GM12865 (cell line): ENCODE measurements around the gene VSTM5.
"Not testable (repeated sequence)": the region's sequence is repeated elsewhere in the genome, so short reads cannot be mapped to it uniquely, and the experiment has no call there.

ENCODE experiments used
- DNase-seq: peaks from one replicate; pipeline ENCODE4 v3.0.0; 2010; ENCODE audit warnings: low read depth
- H3K4me3 ChIP-seq: 2 replicates; pipeline ENCODE4 v1.5.1; 2011; ENCODE audit warnings: mild to moderate bottlenecking, low read depth, low read length, control low read depth
- CTCF ChIP-seq: IDR thresholded peaks from 2 replicates; pipeline ENCODE4 v1.5.1; 2011; ENCODE audit warnings: low read length, control low read depth, low read depth, inconsistent platforms; ENCODE audit not compliant: insufficient read depth; ENCODE audit errors: missing control alignments

The VSTM5 gene, protein sequence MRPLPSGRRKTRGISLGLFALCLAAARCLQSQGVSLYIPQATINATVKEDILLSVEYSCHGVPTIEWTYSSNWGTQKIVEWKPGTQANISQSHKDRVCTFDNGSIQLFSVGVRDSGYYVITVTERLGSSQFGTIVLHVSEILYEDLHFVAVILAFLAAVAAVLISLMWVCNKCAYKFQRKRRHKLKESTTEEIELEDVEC

DNA sequence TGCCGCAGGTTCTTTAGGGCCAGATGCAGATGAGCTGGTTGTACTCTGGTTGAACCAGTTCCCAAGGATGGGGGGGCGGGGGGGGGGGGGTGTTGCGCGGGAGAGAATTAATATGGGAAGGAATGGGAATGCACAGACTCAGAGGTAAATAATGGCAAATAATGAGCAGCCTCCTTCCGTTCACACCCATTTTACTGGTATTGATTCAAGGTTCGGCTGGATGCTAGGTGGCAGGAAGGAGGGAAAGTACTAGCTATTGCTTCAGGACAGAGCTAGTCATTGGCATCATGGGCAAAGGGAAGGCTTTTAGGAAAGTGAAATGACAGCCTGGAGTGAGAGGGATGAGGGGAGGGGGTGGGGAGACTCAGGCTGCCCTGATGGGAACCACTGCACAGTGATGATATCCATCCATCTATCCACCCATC, at the start of gene VSTM5:
Gene VSTM5, minus strand, starts transcription at position 25 of the 425 bp plus-strand sequence. CDS start 116 bp downstream, outside the sequence.
- no peak for DNase-seq
- no peak within 1 kb of the TSS for H3K4me3 ChIP-seq
- TF ChIP-seq CTCF, result no peak

DNA sequence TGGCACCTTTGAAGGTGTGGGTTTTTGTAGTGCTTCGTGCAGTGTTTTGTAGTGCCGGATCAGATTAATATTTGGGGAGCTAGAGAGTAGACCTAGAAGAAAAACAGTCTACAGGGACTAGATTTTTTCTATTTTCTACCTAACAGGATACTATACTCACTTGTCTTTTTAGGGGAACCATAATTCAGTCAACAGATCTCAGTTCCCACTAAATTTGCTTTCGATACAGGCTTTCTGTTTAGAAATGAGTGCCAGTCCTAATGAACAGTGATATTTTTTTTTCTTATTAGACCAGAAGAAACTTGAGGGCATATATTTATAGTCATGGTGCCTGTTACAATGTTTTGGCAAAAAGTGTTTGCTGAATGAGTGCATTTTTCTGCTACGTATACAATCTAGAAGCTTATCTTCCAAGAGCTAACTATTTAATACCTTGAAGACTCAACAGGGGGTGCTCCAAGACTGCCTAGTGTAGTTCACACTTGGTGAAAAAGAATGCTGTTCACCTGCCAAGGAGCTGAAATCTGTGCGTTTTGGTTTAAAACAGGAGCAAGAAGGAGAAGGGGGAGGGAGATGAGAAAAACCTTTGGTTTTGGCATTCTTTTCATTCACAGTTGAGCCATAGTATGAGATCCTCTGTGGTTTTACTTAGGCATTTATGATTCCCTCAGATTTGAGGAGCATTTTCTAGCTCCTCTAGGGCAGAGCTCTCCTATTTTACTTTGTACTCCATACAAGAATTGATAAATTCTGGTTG, 44.9 kb upstream of the VSTM5 start:
- H3K4me3 ChIP-seq, result no peak overlapping the region

DNA sequence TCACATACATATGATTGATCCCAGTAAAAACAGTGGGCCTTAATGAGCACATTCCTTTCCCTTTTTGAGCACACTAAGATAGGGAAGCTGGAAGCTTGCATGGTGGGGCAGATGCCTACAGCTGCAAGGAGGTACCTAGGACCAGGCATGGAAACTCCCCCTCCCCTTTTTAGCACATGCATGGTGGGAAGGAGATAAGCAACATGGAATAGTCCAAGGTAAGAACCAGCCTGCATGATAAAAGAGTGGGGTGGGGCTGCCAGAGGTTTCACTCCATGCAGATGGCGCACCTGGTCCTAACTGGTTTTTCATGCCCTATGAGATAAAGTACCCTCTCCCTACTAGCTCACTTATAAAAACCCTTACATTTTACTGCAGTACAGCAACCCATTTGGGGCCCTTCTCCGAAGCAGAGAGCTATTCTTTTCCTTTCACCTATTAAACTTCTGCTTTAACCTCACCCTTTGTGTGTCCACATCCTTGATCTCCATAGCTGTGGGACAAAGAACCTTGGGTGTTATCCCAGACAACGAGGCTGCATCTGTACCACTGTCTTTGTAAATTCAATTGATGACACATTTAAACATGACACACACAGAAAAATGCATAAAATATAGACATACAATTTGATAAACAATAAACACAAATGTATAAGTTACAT, 40.1 kb upstream of the VSTM5 start:
- no peak for TF ChIP-seq CTCF
- DNase-seq, result no peak
- no peak overlapping the region for H3K4me3 ChIP-seq

More for the DNA sequence above, 44.9 kb upstream of the VSTM5 start:
- peak; percentile 49 for DNase-seq
- peak; percentile 53 for TF ChIP-seq CTCF

DNA sequence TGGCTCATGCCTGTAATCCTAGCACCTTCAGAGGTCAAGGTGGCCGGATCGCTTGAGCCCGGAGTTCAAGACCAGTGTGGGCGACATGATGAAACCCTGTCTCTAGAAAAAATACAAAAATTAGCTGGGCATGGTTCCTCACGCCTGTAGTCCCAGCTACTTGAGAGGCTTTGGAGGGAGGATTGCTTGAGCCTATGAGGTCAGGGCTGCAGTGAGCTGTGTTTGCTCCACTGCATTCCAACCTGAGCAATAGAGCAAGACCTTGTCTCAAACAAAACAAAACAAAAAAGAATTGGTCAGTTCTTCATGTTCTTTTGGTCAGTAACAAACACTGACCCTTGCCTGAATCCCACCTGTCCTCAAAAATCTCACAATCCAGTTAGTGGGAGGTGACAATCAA, 36.7 kb upstream of the VSTM5 start:
- no peak for TF ChIP-seq CTCF
- no peak for DNase-seq
- no peak overlapping the region for H3K4me3 ChIP-seq

GRCh38 chr11:93879114-93879513, 28.7 kb upstream of the VSTM5 start:
- H3K4me3 ChIP-seq, DNase-seq: not testable (repeated sequence)

GRCh38 chr11:93875637-93876036, 25.2 kb upstream of the VSTM5 start:
- no peak overlapping the region for H3K4me3 ChIP-seq
- TF ChIP-seq CTCF, result no peak
- no peak for DNase-seq

DNA sequence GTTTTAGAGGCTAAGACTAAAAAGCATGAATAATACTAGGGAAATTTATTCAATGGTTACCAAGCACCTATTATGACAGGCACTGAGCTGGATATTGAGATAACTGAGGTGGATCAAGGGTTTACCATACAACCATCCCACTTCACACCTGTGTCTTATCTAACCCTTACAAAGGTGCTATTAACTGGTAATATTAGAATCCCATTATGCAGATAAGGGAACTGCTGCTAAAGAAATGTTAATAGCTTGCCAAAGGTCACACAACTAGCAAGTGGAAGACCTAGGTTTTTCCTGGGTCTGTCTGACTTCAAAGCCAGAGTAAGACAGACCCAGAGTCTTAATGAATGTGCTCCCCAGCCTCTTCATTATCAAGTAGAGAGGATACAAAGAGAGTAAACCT, 21.1 kb upstream of the VSTM5 start:
- no peak for DNase-seq
- TF ChIP-seq CTCF, result no peak
- H3K4me3 ChIP-seq, result no peak overlapping the region
